ENCODE data around the gene SH3GL3. TPM values are rescaled to one million over a fixed set of nuclear protein-coding genes. Genes with fewer than 3 reads are reported as not detected.

The SH3GL3 gene
- total and polyA plus RNA-seq, 2 of the 8 experiments (the other 6 are each of a cell fraction or from before 2014, with no cell fraction given) = 14.1 to 19.1 TPM

DNA sequence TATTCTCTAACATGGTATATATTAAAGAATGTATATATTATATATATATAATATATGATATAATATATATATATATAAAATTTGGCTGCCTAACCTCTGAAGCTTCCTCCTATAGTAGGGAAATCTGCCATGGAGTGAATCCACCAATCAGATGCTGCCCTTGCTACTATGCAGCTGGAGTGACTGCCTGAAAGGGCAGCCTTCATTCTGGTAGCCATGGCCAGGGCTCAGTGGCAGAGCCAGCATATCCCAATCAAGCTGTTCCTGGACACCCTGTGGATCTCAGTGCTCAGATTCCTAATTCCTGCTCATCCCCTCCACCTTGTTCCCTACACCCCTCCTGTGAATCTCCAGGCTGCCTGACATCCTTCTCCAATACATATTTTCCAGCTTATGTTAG, 2.2 kb upstream of the SH3GL3 start:
- no peak overlapping the region for H2BK5ac ChIP-seq (ENCODE audit: low read depth, low read length)
- H2BK15ac ChIP-seq (ENCODE audit: low read length) = no peak overlapping the region
- no peak overlapping the region for H4K8ac ChIP-seq (ENCODE audit: extremely low read depth, insufficient read depth, low read length)
- no peak overlapping the region for H3K23ac ChIP-seq (ENCODE audit: insufficient read length)
- H2BK120ac ChIP-seq (replicated peaks; ENCODE audit: low read depth, low read length) = no peak overlapping the region
- peaks cover 13% of the 10 kb centered on the region for H3K23me2 ChIP-seq (ENCODE audit: low read depth, low read length)
- H2BK12ac ChIP-seq (ENCODE audit: low read depth, low read length) = peak overlapping the region; percentile 12; the same call in 1 of the 2 replicates
- H3K79me1 ChIP-seq (ENCODE audit: low read depth, low read length) = no peaks in the 10 kb centered on the region
- H2BK20ac ChIP-seq (ENCODE audit: low read length) = no peak overlapping the region
- H3K18ac ChIP-seq (ENCODE audit: extremely low read depth, low read length) = no peak overlapping the region
- H3K4me3 ChIP-seq (ENCODE audit: extremely low read depth in 1 of 4, insufficient read depth in 2 of 4, low read depth in 3 of 4, low read length in 4 of 4) = no peak overlapping the region
- H3K14ac ChIP-seq (ENCODE audit: insufficient read length) = no peak overlapping the region
- peak overlapping the region; percentile 40; the same call in 1 of the 2 replicates for H2AK5ac ChIP-seq (ENCODE audit: low read depth, low read length)
- FAIRE-seq (no peak), DNase-seq (ENCODE audit: low read depth in 1 of 2, low spot score in 2 of 2) (no peak)
- H3K79me2 ChIP-seq (ENCODE audit: control insufficient read depth in 1 of 2, insufficient read depth in 2 of 2, low read length in 2 of 2) = peaks cover 0 to 16% of the 10 kb centered on the region in 2 experiments; a peak in 2 of 4 replicates
- CTCF ChIA-PET (ENCODE audit: partially characterized antibody) = interaction anchor here (1.0 to 9.0 kb wide), 9 partner anchors 9 to 196 kb away, joined by 3 to 168 read pairs (median 15); no protein-coding TSS in a partner anchor
- no peak overlapping the region for H3K4ac ChIP-seq (replicated peaks; ENCODE audit: insufficient read length, low read depth, low read length)
- H3K56ac ChIP-seq (replicated peaks; ENCODE audit: insufficient read length, low read depth, low read length) = no peak overlapping the region
- no peaks in the 10 kb centered on the region for H3K36me3 ChIP-seq (ENCODE audit: control insufficient read depth in 2 of 4, insufficient read depth in 4 of 4, low read length in 3 of 4)
- TF ChIP-seq, protein P1, sequence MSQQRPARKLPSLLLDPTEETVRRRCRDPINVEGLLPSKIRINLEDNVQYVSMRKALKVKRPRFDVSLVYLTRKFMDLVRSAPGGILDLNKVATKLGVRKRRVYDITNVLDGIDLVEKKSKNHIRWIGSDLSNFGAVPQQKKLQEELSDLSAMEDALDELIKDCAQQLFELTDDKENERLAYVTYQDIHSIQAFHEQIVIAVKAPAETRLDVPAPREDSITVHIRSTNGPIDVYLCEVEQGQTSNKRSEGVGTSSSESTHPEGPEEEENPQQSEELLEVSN (IDR thresholded peaks at IDR 0.05) = no peak
- TF ChIP-seq EZH2 (IDR thresholded peaks at IDR 0.05; ENCODE audit: low read depth, low read length, severe bottlenecking) = no peak
- no peak for TF ChIP-seq SRF (IDR thresholded peaks at IDR 0.05; ENCODE audit: low read depth, low read length)
- no peak for TF ChIP-seq KDM1A (IDR thresholded peaks at IDR 0.05; ENCODE audit: borderline replicate concordance, low read length)
- TF ChIP-seq FOSL1 (IDR thresholded peaks at IDR 0.05; ENCODE audit: insufficient read depth, low read depth, low read length) = no peak
- TF ChIP-seq ASH2L (IDR thresholded peaks at IDR 0.05; ENCODE audit: low read length) = no peak
- TF ChIP-seq SP1 (IDR thresholded peaks at IDR 0.05; ENCODE audit: low read depth, low read length) = no peak
- no peak for TF ChIP-seq BRCA1 (IDR thresholded peaks at IDR 0.05; ENCODE audit: low read depth, low read length)
- TF ChIP-seq RBBP5 (IDR thresholded peaks at IDR 0.05; ENCODE audit: borderline replicate concordance, low read depth, low read length) = no peak
- TF ChIP-seq YY1 (IDR thresholded peaks at IDR 0.05; ENCODE audit: low read depth, low read length) = no peak
- no peak for TF ChIP-seq GABPA (IDR thresholded peaks at IDR 0.05; ENCODE audit: borderline replicate concordance, insufficient read depth, low read length)
- no peak for TF ChIP-seq TAF1 (IDR thresholded peaks at IDR 0.05; ENCODE audit: low read depth, low read length)
- no peak for TF ChIP-seq POLR2AphosphoS5 (IDR thresholded peaks at IDR 0.05; ENCODE audit: low read depth, low read length)
- H2AFZ ChIP-seq (ENCODE audit: low read length) = no peak overlapping the region
- no peaks in the 10 kb centered on the region for H3K9me3 ChIP-seq (ENCODE audit: insufficient read depth in 2 of 2, low read depth in 1 of 2, low read length in 1 of 2)
- peaks cover 0 to 9% of the 10 kb centered on the region in 2 experiments for H4K20me1 ChIP-seq (replicated peaks in 1 of 2; ENCODE audit: control insufficient read depth in 1 of 2, insufficient read depth in 2 of 2, low read length in 2 of 2)
- H3K27me3 ChIP-seq (replicated peaks in 1 of 4; ENCODE audit: control insufficient read depth in 3 of 4, extremely low read depth in 1 of 4, insufficient read depth in 3 of 4, low read length in 3 of 4) = peaks cover 0 to 11% (median 7%) of the 10 kb centered on the region in 4 experiments; a peak in 5 of 7 replicates
- H4K5ac ChIP-seq (ENCODE audit: insufficient read length, low read depth, low read length) = no peak overlapping the region
- no peak overlapping the region for H3K4me2 ChIP-seq (ENCODE audit: insufficient read depth in 1 of 2, low read depth in 2 of 2, low read length in 2 of 2)
- no peak overlapping the region for H3K9ac ChIP-seq (replicated peaks in 1 of 4; ENCODE audit: extremely low read depth in 1 of 4, low read depth in 3 of 4, low read length in 3 of 4)
- H3K4me1 ChIP-seq (replicated peaks in 1 of 4; ENCODE audit: control insufficient read depth in 3 of 4, insufficient read depth in 4 of 4, low read length in 3 of 4) = peaks cover 0 to 9% (median 4%) of the 10 kb centered on the region in 4 experiments; a peak in 4 of 7 replicates
- H4K91ac ChIP-seq (replicated peaks; ENCODE audit: insufficient read length, low read length) = no peak overlapping the region
- POLR2A ChIA-PET (ENCODE audit: partially characterized antibody) = interaction anchor here (1.4 kb wide), 1 partner anchor 54 kb away, joined by 3 read pairs; no protein-coding TSS in a partner anchor
- no peak overlapping the region for H3K27ac ChIP-seq (ENCODE audit: low read depth, low read length)

Data from H1 (cell line).